Kidney epithelial cell (primary cell): Measurements from ENCODE around the gene THADA. TPM values are rescaled to one million over a fixed set of nuclear protein-coding genes. Genes with fewer than 3 reads are reported as not detected.

Source experiments
- DNase-seq: peaks from one replicate; pipeline ENCODE4 v3.0.0-alpha.2; 2010; ENCODE audit warnings: low read depth
- H3K27me3 ChIP-seq: 2 replicates; pipeline ENCODE4 v1.6.0; 2011; ENCODE audit warnings: low read length; ENCODE audit not compliant: control insufficient read depth, insufficient read depth
- H3K36me3 ChIP-seq: 2 replicates; pipeline ENCODE4 v1.5.1; 2011; ENCODE audit warnings: low read length; ENCODE audit not compliant: control insufficient read depth, insufficient read depth
- H3K4me3 ChIP-seq: 2 replicates; pipeline ENCODE4 v1.5.1; 2011; ENCODE audit warnings: low read depth, mild to moderate bottlenecking, control low read depth, low read length
- total RNA-seq: library from RNA; depleted of rRNA; stranded (reverse); fragments of >200 nt; gene quantifications from 2 replicates; pipeline ENCODE4 v1.2.3, GENCODE V29; 2015
- TF ChIP-seq, protein P1 (sequence below): IDR thresholded peaks from 2 replicates; pipeline ENCODE4 v1.5.1; 2011; ENCODE audit warnings: mild to moderate bottlenecking, moderate library complexity, low read length, control low read depth, inconsistent platforms; ENCODE audit not compliant: insufficient read depth, poor library complexity, severe bottlenecking

The THADA gene
- total RNA-seq, 1 donor from 2014 or later: 21.5 TPM

DNA sequence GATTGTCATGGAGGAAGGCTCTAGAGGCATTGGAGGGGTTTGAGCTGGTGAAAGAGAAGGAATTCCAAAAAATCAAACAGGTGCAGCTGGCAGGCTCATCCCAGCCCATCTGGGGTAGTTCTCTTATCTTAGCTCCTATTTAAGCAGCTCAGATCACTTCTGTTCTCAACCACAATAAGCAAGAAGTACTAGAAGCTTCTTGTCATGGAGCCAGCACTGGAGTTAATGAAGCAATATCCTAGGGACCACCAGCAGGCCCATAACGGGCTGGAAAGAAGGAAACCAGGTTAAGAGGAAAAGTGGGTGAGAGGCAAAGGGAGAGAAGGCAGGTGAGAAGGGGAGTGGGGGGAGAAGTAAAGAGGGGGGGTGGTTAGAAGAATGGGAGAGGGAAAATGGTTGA, 268.7 kb downstream of the THADA start:
- Histone ChIP-seq H3K27me3 (no peaks in the 10 kb centered on the region), H3K4me3 (no peak overlapping the region), H3K36me3 (no peaks in the 10 kb centered on the region)
- no peak for DNase-seq
- TF ChIP-seq, protein P1, sequence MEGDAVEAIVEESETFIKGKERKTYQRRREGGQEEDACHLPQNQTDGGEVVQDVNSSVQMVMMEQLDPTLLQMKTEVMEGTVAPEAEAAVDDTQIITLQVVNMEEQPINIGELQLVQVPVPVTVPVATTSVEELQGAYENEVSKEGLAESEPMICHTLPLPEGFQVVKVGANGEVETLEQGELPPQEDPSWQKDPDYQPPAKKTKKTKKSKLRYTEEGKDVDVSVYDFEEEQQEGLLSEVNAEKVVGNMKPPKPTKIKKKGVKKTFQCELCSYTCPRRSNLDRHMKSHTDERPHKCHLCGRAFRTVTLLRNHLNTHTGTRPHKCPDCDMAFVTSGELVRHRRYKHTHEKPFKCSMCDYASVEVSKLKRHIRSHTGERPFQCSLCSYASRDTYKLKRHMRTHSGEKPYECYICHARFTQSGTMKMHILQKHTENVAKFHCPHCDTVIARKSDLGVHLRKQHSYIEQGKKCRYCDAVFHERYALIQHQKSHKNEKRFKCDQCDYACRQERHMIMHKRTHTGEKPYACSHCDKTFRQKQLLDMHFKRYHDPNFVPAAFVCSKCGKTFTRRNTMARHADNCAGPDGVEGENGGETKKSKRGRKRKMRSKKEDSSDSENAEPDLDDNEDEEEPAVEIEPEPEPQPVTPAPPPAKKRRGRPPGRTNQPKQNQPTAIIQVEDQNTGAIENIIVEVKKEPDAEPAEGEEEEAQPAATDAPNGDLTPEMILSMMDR: no peak

- TF ChIP-seq, protein P1: no peak
- H3K36me3 ChIP-seq: no peaks in the 10 kb centered on the region
- H3K4me3 ChIP-seq: no peak overlapping the region
- DNase-seq: no peak
- no peaks in the 10 kb centered on the region for H3K27me3 ChIP-seq
Measured at GRCh38 chr2:43326101-43326825, 269.6 kb downstream of the THADA start.

GRCh38 chr2:43325107-43325811, 270.6 kb downstream of the THADA start:
- DNase-seq: no peak
- H3K27me3 ChIP-seq: no peaks in the 10 kb centered on the region
- no peak overlapping the region for H3K4me3 ChIP-seq
- TF ChIP-seq, protein P1: no peak
- no peaks in the 10 kb centered on the region for H3K36me3 ChIP-seq

DNA sequence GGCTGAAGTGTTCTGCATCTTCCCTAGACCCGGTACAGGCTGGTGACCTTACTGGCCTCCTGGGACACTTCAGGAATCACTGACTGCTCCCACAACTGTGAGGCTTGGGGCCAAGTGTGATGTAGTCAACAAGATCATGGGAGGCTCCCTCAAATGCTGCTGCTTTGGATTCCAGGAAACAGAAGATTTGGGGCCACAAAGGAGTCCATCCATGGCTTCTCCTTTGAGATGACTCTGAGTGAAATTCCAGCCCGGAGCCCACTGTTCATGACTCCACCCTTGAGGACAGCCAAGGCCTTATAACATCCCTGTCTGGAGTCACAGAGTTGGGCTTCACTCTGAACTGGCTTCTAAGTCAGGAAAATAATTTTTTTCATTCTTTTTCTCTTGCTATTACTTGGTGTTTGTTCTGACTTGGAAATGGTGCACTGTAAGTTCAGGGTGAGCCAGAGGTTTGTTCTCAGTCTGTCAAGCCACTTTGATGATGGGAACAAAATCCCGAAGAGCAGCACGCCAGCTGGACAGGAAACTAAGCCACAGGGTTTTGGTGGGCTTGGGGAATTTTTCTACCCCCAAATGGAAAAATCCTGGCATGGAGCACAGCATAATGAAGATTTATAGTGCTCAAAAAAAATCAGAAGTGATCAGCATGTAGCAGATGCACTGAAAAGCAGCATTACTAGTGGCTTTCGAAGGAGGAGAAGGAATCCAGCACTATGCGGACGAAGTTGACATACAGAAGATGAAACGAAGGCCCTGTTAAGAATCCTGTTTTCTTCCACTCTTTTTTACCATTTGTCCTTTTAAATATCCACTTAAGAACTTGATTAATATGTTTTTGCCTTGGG, 271.4 kb downstream of the THADA start:
- no peak for DNase-seq
- TF ChIP-seq, protein P1: no peak
- Histone ChIP-seq H3K4me3 (no peak overlapping the region), H3K36me3 (no peaks in the 10 kb centered on the region), H3K27me3 (no peaks in the 10 kb centered on the region)

- Histone ChIP-seq H3K36me3 (no peaks in the 10 kb centered on the region), H3K27me3 (no peaks in the 10 kb centered on the region), H3K4me3 (no peak overlapping the region)
- TF ChIP-seq, protein P1: no peak
- no peak for DNase-seq
Measured at GRCh38 chr2:43323857-43324256, 272.0 kb downstream of the THADA start.
